8988T (cell line): ENCODE measurements around the gene GSAP.
"Not testable (repeated sequence)": the region's sequence is repeated elsewhere in the genome, so short reads cannot be mapped to it uniquely, and the experiment has no call there.

ENCODE experiments used
- DNase-seq: peaks from one replicate; pipeline ENCODE4 v3.0.0; 2011

GSAP gene

GRCh38 chr7:77415823-77416620 is at the start of gene GSAP:
TSS of gene GSAP (minus strand) at chr7:77416349. CDS start at chr7:77416321, 28 bp downstream.
- peak; percentile 41 for DNase-seq

- DNase-seq = no peak
Observed at GRCh38 chr7:77465256-77465655, 49.1 kb upstream of the GSAP start.

- no peak for DNase-seq
Observed at GRCh38 chr7:77464589-77464988, 48.4 kb upstream of the GSAP start.

- DNase-seq = not testable (repeated sequence)
Observed at GRCh38 chr7:77463632-77464031, 47.5 kb upstream of the GSAP start.

- DNase-seq = no peak
Observed at GRCh38 chr7:77461842-77462241, 45.7 kb upstream of the GSAP start.

GRCh38 chr7:77461246-77461645 is 45.1 kb upstream of the GSAP start:
- no peak for DNase-seq

GRCh38 chr7:77460057-77460486 is 43.9 kb upstream of the GSAP start:
- DNase-seq = no peak

GRCh38 chr7:77459311-77459726 is 43.2 kb upstream of the GSAP start:
- DNase-seq = no peak

GRCh38 chr7:77458786-77459185 is 42.6 kb upstream of the GSAP start:
- DNase-seq = no peak

GRCh38 chr7:77457779-77458178 is 41.6 kb upstream of the GSAP start:
- no peak for DNase-seq

GRCh38 chr7:77456696-77457095 is 40.5 kb upstream of the GSAP start:
- DNase-seq = no peak

- DNase-seq = no peak
Observed at GRCh38 chr7:77455321-77455720, 39.2 kb upstream of the GSAP start.

GRCh38 chr7:77454802-77455201 is 38.7 kb upstream of the GSAP start:
- no peak for DNase-seq

GRCh38 chr7:77453531-77453930 is 37.4 kb upstream of the GSAP start:
- no peak for DNase-seq

GRCh38 chr7:77451950-77452349 is 35.8 kb upstream of the GSAP start:
- DNase-seq = not testable (repeated sequence)

- DNase-seq = no peak
Observed at GRCh38 chr7:77450613-77451012, 34.5 kb upstream of the GSAP start.

- no peak for DNase-seq
Observed at GRCh38 chr7:77450054-77450453, 33.9 kb upstream of the GSAP start.

GRCh38 chr7:77447616-77448015 is 31.5 kb upstream of the GSAP start:
- no peak for DNase-seq

GRCh38 chr7:77444123-77444522 is 28.0 kb upstream of the GSAP start:
- no peak for DNase-seq

GRCh38 chr7:77443042-77443441 is 26.9 kb upstream of the GSAP start:
- DNase-seq = no peak

GRCh38 chr7:77442636-77443035 is 26.5 kb upstream of the GSAP start:
- DNase-seq = no peak

GRCh38 chr7:77441046-77441445 is 24.9 kb upstream of the GSAP start:
- no peak for DNase-seq

- no peak for DNase-seq
Observed at GRCh38 chr7:77439572-77439971, 23.4 kb upstream of the GSAP start.

GRCh38 chr7:77438131-77438530 is 22.0 kb upstream of the GSAP start:
- DNase-seq = no peak
